Transverse colon (tissue), 4 donors: ENCODE results near the gene NAT14.

Experiments used
- POLR2AphosphoS5 ChIP-seq, 3 donors: sonication (generic); formaldehyde crosslinking; IDR thresholded peaks; one replicate each; pipeline ENCODE4 v1.6.1; 2016; ENCODE audit warnings: antibody characterized with exemption in 3 of 3
- TF ChIP-seq, protein P1 (sequence below), 5 experiments: fragments of 200-600 bp in 3 of 5; fragments of 450-650 bp in 2 of 5; sonication (generic) in 3 of 5; IDR thresholded peaks; 1 replicate in 2 of 5; 2 replicates in 3 of 5; pipeline ENCODE4 v1.5.1; 2016 to 2017; ENCODE audit warnings: antibody characterized with exemption in 5 of 5, inconsistent platforms in 3 of 5, mild to moderate bottlenecking in 2 of 5, moderate library complexity in 1 of 5

DNA sequence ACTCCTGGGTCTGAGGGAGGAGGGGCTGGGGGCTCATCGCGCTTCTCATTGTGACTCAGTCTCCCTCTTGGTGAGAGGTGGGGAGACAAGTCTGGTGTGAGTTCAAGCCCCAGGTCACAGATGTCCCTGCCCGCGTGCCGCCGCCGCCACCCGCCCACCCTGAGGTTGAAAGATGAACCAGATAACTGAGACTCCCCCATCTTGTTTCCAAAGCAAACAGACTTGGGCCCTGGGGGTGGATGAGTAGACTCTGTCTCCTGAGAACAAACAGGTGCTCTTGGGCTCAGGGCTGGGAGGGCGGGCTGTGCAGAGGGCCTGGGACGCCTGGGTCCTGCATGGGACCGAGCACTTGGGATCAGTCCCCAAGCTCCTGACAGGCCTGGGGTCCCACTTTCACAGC is 51.4 kb downstream of the NAT14 start:
- TF ChIP-seq, protein P1, sequence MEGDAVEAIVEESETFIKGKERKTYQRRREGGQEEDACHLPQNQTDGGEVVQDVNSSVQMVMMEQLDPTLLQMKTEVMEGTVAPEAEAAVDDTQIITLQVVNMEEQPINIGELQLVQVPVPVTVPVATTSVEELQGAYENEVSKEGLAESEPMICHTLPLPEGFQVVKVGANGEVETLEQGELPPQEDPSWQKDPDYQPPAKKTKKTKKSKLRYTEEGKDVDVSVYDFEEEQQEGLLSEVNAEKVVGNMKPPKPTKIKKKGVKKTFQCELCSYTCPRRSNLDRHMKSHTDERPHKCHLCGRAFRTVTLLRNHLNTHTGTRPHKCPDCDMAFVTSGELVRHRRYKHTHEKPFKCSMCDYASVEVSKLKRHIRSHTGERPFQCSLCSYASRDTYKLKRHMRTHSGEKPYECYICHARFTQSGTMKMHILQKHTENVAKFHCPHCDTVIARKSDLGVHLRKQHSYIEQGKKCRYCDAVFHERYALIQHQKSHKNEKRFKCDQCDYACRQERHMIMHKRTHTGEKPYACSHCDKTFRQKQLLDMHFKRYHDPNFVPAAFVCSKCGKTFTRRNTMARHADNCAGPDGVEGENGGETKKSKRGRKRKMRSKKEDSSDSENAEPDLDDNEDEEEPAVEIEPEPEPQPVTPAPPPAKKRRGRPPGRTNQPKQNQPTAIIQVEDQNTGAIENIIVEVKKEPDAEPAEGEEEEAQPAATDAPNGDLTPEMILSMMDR (IDR thresholded peaks at IDR 0.05): no peak
- no peak for TF ChIP-seq POLR2AphosphoS5 (IDR thresholded peaks at IDR 0.05)
